SU-DHL-6 (cell line): ENCODE measurements around the gene ITGAE.
"Not testable (repeated sequence)": the region's sequence is repeated elsewhere in the genome, so short reads cannot be mapped to it uniquely, and the experiment has no call there.

Experiments
- H2AFZ ChIP-seq: fragments of 200-600 bp; sonication (generic); 2 replicates; pipeline ENCODE4 v1.6.1; 2014; ENCODE audit warnings: low read depth, mild to moderate bottlenecking, moderate library complexity, mixed read lengths, antibody characterized with exemption, low read length; ENCODE audit not compliant: severe bottlenecking
- H3F3A ChIP-seq: fragments of 200-600 bp; shearing (Covaris generic); 2 replicates; pipeline ENCODE4 v1.6.0; 2016; ENCODE audit warnings: antibody characterized with exemption, mild to moderate bottlenecking; ENCODE audit not compliant: insufficient read depth
- H3K27ac ChIP-seq: fragments of 200-600 bp; sonication (generic); 2 replicates; pipeline ENCODE4 v1.5.1; 2016; ENCODE audit warnings: low read depth, mild to moderate bottlenecking, low read length, moderate library complexity, mixed read lengths
- H3K27me3 ChIP-seq: fragments of 200-600 bp; sonication (generic), shearing (Covaris generic); 2 replicates; pipeline ENCODE4 v1.6.0; 2014; ENCODE audit warnings: mild to moderate bottlenecking, low read length
- H3K36me3 ChIP-seq: fragments of 200-600 bp; sonication (generic); 2 replicates; pipeline ENCODE4 v1.6.1; 2014; ENCODE audit warnings: mild to moderate bottlenecking, low read length, mixed read lengths
- H3K4me2 ChIP-seq: fragments of 300-600, 200-600 bp; shearing (Covaris generic), sonication (generic); 2 replicates; pipeline ENCODE4 v1.6.0; 2014; ENCODE audit warnings: low read length, low read depth, mild to moderate bottlenecking; ENCODE audit not compliant: poor library complexity, severe bottlenecking
- H3K4me3 ChIP-seq: fragments of 200-600 bp; sonication (generic); 2 replicates; pipeline ENCODE4 v1.5.1; 2014; ENCODE audit warnings: antibody characterized with exemption, low read length, mild to moderate bottlenecking, mixed read lengths; ENCODE audit not compliant: insufficient read depth, poor library complexity, severe bottlenecking
- H3K79me2 ChIP-seq: fragments of 200-600 bp; sonication (generic); 2 replicates; pipeline ENCODE4 v1.6.1; 2014; ENCODE audit warnings: mild to moderate bottlenecking, low read length, moderate library complexity; ENCODE audit not compliant: insufficient read depth
- H3K9ac ChIP-seq: fragments of 200-600 bp; sonication (generic); 2 replicates; pipeline ENCODE4 v1.7.0; 2014; ENCODE audit warnings: mild to moderate bottlenecking, low read length
- H3K9me2 ChIP-seq: fragments of 200-600 bp; sonication (generic); replicated peaks from 2 replicates; pipeline ENCODE4 v1.6.1; 2014; ENCODE audit warnings: low read length; ENCODE audit not compliant: insufficient read depth
- H3K9me3 ChIP-seq: fragments of 200-600 bp; sonication (generic); 2 replicates; pipeline ENCODE4 v1.6.1; 2014; ENCODE audit warnings: low read length, mixed read lengths; ENCODE audit not compliant: insufficient read depth
- H4K20me1 ChIP-seq: fragments of 200-600 bp; sonication (generic); 2 replicates; pipeline ENCODE4 v1.6.1; 2014; ENCODE audit warnings: low read depth, mild to moderate bottlenecking, antibody characterized with exemption, low read length, moderate library complexity, mixed read lengths
- EZH2phosphoT487 ChIP-seq: fragments of 200-600 bp; sonication (generic), shearing (Covaris generic); conservative IDR thresholded peaks from 2 replicates; pipeline ENCODE4 v1.6.1; 2018; ENCODE audit warnings: mild to moderate bottlenecking, antibody characterized with exemption, low read length, moderate library complexity, mixed read lengths
- TF ChIP-seq, protein P1 (sequence below): fragments of 200-600 bp; sonication (generic); IDR thresholded peaks from one replicate; pipeline ENCODE4 v1.5.1; 2017; ENCODE audit warnings: antibody characterized with exemption, mild to moderate bottlenecking, low read length, moderate library complexity; ENCODE audit not compliant: insufficient read depth, poor library complexity, severe bottlenecking

Gene ITGAE

DNA sequence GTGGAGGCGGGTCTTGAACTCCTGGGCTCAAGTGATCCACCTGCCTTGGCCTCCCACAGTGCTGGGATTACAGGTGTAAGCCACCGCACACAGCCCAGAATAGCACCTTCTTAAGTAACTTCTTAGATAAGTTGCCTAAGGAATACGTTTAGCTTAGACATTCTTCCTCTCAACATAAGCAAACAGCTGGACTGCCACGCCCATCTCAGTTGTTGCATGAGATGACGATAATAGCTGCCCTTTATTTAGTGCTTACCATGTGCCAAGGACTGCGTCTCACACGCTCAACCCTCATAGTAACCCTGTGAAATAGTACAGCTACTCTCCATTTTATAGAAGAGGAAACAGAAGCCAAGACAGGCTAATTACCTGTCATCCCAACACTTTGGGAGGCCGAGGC, 65.5 kb downstream of the ITGAE start:
- Histone ChIP-seq H4K20me1 (no peaks in the 10 kb centered on the region), H3K79me2 (no peaks in the 10 kb centered on the region), H3K27me3 (no peaks in the 10 kb centered on the region), H3K4me3 (no peak overlapping the region), H3K9me2 (no peaks in the 10 kb centered on the region), H3F3A (no peaks in the 10 kb centered on the region), H3K27ac (no peak overlapping the region), H3K9ac (no peak overlapping the region), H2AFZ (no peak overlapping the region), H3K9me3 (no peaks in the 10 kb centered on the region), H3K36me3 (no peaks in the 10 kb centered on the region), H3K4me2 (no peak overlapping the region)
- TF ChIP-seq, protein P1, sequence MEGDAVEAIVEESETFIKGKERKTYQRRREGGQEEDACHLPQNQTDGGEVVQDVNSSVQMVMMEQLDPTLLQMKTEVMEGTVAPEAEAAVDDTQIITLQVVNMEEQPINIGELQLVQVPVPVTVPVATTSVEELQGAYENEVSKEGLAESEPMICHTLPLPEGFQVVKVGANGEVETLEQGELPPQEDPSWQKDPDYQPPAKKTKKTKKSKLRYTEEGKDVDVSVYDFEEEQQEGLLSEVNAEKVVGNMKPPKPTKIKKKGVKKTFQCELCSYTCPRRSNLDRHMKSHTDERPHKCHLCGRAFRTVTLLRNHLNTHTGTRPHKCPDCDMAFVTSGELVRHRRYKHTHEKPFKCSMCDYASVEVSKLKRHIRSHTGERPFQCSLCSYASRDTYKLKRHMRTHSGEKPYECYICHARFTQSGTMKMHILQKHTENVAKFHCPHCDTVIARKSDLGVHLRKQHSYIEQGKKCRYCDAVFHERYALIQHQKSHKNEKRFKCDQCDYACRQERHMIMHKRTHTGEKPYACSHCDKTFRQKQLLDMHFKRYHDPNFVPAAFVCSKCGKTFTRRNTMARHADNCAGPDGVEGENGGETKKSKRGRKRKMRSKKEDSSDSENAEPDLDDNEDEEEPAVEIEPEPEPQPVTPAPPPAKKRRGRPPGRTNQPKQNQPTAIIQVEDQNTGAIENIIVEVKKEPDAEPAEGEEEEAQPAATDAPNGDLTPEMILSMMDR: no peak
- no peak for TF ChIP-seq EZH2phosphoT487

DNA sequence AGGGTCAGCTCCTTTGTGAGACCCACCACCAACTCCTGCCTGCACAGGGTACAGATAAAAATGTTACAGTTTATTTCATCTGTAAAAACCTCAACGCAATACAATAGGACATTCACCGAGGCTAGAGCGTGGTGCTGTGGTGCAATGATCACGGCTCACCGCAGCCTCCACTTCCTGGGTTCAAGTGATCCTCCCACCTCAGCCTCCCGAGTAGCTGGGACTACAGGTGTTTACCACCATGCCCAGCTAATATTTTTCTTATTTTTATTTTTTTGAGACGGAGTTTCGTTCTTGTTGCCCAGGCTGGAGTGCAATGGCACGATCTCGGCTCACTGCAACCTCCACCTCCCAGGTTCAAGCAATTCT, 66.1 kb downstream of the ITGAE start:
- H3K27ac ChIP-seq, H3K9me2 ChIP-seq, H3K36me3 ChIP-seq, H3K4me2 ChIP-seq, H3K4me3 ChIP-seq, H3K79me2 ChIP-seq, H3K27me3 ChIP-seq, H2AFZ ChIP-seq, H3K9me3 ChIP-seq, H3K9ac ChIP-seq, H4K20me1 ChIP-seq, H3F3A ChIP-seq: not testable (repeated sequence)

DNA sequence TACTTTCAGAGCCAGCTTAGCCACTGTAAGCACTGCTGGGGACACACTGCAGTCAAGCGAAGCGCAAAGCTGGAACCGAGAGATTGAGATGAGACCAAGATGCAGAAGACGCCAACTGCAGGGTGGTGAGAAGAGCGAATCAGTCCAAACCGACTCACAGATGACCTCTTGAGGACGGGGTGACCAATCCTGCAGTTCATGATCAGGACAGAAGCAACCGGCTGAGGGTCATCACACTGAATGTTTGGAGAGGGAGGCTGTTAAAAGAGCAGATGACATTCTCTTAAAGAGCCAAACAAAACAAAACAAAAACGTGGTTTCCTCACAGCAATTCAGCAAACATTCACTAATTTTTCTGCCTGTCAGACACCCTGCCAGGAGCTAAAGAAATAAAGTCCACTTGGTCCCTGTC, 68.8 kb downstream of the ITGAE start:
- H3K9ac ChIP-seq: no peak overlapping the region
- peaks cover 5% of the 10 kb centered on the region; the same call in 1 of the 2 replicates for H3K36me3 ChIP-seq
- no peak overlapping the region for H3K4me3 ChIP-seq
- H3K9me2 ChIP-seq: no peaks in the 10 kb centered on the region
- H3K4me2 ChIP-seq: no peak overlapping the region
- H3K27me3 ChIP-seq: no peaks in the 10 kb centered on the region
- peaks cover 6% of the 10 kb centered on the region; the same call in 1 of the 2 replicates for H3K79me2 ChIP-seq
- no peaks in the 10 kb centered on the region for H3F3A ChIP-seq
- no peak overlapping the region for H2AFZ ChIP-seq
- no peaks in the 10 kb centered on the region for H4K20me1 ChIP-seq
- no peak overlapping the region for H3K27ac ChIP-seq
- TF ChIP-seq, protein P1: no peak
- no peak for TF ChIP-seq EZH2phosphoT487
- H3K9me3 ChIP-seq: no peaks in the 10 kb centered on the region

DNA sequence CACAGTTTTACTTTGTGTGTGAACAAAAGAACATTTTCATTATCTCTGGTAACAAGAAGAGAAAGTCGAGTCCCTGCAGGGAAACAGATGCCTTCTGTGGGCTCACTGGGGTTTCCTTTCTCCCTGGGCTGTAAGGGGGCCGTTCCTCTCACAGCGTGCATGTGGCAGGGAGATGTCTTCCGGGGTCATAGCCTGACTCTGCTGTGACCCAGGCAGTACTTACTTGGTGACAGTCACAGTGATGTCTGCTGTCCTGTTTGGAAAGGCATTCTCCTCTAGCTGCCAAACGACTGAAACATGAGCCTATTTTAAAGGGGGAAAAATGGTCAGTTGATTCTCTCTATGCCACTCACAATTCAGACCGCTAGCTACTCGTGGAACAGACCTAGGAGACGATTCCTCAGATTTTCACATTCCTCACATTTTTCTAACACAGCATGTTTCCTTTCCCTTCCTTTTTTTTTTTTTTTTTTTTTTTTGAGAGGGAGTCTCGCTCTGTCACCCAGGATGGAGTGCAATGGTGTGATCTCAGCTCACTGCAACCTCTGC, 70.0 kb downstream of the ITGAE start:
- TF ChIP-seq, protein P1: no peak
- no peak for TF ChIP-seq EZH2phosphoT487
- Histone ChIP-seq H3K79me2 (peaks cover 18% of the 10 kb centered on the region), H2AFZ (no peak overlapping the region), H3K27me3 (no peaks in the 10 kb centered on the region), H3K27ac (no peak overlapping the region), H3K4me3 (no peak overlapping the region), H3K9ac (no peak overlapping the region), H3K9me2 (no peaks in the 10 kb centered on the region), H3K36me3 (peaks cover 7% of the 10 kb centered on the region; the same call in 1 of the 2 replicates), H3K4me2 (no peak overlapping the region), H4K20me1 (no peaks in the 10 kb centered on the region; the same call in 1 of the 2 replicates), H3F3A (no peaks in the 10 kb centered on the region), H3K9me3 (no peaks in the 10 kb centered on the region)
